Body of pancreas (tissue), 4 donors: Measurements from ENCODE around the gene PER2. TPM values are rescaled to one million over a fixed set of nuclear protein-coding genes. Genes with fewer than 3 reads are reported as not detected.

ENCODE experiments used
- ATAC-seq: fragments of 150-250 bp; one replicate; pipeline ENCODE4 v1.9.1; 2016
- DNase-seq, 4 donors: peaks; one replicate each; pipeline ENCODE4 v3.0.0-alpha.2; 2019
- H3K27ac ChIP-seq, 4 donors: fragments of 200-600 bp; sonication (generic); 1 replicate in 3 of 4; 2 replicates in 1 of 4; pipeline versions ENCODE4 v1.5.1 to v1.6.1; 2016 to 2019; ENCODE audit warnings: mild to moderate bottlenecking in 1 of 4, mixed read lengths in 1 of 4, moderate library complexity in 1 of 4
- H3K27me3 ChIP-seq, 2 donors: fragments of 200-600 bp; sonication (generic); one replicate each; pipeline ENCODE4 v1.6.0; 2016; ENCODE audit warnings: mild to moderate bottlenecking in 1 of 2
- H3K36me3 ChIP-seq, 2 donors: fragments of 200-600 bp; sonication (generic); replicated peaks in 1 of 2; 2 replicates each; pipeline ENCODE4 v1.5.1; 2016; ENCODE audit warnings: low read depth in 2 of 2; ENCODE audit not compliant: insufficient read depth in 1 of 2
- H3K4me1 ChIP-seq: fragments of 200-600 bp; sonication (generic); one replicate; pipeline ENCODE4 v1.6.0; 2016
- H3K4me3 ChIP-seq, 2 donors: fragments of 200-600 bp; sonication (generic); 1 replicate in 1 of 2; 2 replicates in 1 of 2; pipeline ENCODE4 v1.5.1; 2016 to 2019
- H3K9me3 ChIP-seq, 3 donors: fragments of 200-600 bp; sonication (generic); 1 replicate in 2 of 3; 2 replicates in 1 of 3; pipeline ENCODE4 v1.5.1; 2016
- CTCF ChIP-seq, 7 experiments: fragments of 450-650 bp in 4 of 7; fragments of 200-600 bp in 3 of 7; sonication (generic) in 3 of 7; IDR thresholded peaks; one replicate each; pipeline ENCODE4 v1.5.1; 2016 to 2019; ENCODE audit warnings: antibody characterized with exemption in 7 of 7
- POLR2A ChIP-seq, 3 donors: fragments of 450-650 bp; IDR thresholded peaks; one replicate each; pipeline ENCODE4 v1.6.1; 2016; ENCODE audit warnings: antibody characterized with exemption in 3 of 3, mild to moderate bottlenecking in 2 of 3
- WGBS, 2 donors: methylation state at CpG; one replicate each; pipeline ENCODE4 v1.1.5; 2017; 5-methylcytosine and 5-hydroxymethylcytosine counted together
- intact Hi-C: fragments of 100-400 bp; cut with DNase I; formaldehyde crosslinking; loops from one replicate; pipeline ENCODE4 v1.15.1; 2023
- total RNA-seq, 2 donors: library from RNA; depleted of rRNA; stranded (reverse); fragments of >200 nt; gene quantifications; one replicate each; pipeline ENCODE4 v1.1.0, GENCODE V29; 2016

PER2 gene
- total RNA-seq, 2 donors from 2014 or later: 10.9 to 21.8 TPM

- peaks cover 0 to 33% of the 10 kb centered on the region in 2 donors for H3K36me3 ChIP-seq
- 87 to 99% methylated on average over 8 of the region's 8 CpGs for WGBS, 2 donors
- no peak overlapping the region for H3K27ac ChIP-seq
- no peak for DNase-seq
- no peaks in the 10 kb centered on the region for H3K9me3 ChIP-seq
- H3K4me1 ChIP-seq: peaks cover 14% of the 10 kb centered on the region
- no peak overlapping the region for H3K4me3 ChIP-seq
- ATAC-seq: no peak
- H3K27me3 ChIP-seq: no peaks in the 10 kb centered on the region
- intact Hi-C loops: no loop called here
- TF ChIP-seq CTCF (IDR thresholded peaks at IDR 0.05): no peak
- no peak for TF ChIP-seq POLR2A (IDR thresholded peaks at IDR 0.05)
Observed at GRCh38 chr2:238255636-238256035, 32.8 kb downstream of the PER2 start.

DNA sequence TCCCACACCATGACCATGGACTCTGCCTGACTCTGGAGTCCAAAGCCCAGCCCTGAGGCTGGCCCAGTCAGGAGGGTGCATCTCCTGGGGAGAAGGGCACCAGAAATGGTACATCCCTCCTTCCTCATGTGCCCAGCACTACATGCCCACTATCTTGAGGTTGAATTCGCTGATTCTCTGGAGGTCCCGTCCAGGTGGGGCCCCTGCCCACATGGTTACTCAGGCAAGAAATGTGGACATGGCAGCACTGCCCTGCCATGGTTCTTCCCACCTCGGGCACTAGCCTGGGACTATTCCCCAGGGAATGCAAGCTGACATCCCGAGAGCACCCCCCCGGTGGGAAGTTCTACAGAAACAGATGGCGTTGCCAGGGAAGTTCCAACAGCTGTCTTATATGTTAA is 33.3 kb downstream of the PER2 start:
- no peak for TF ChIP-seq CTCF (IDR thresholded peaks at IDR 0.05)
- no peak for TF ChIP-seq POLR2A (IDR thresholded peaks at IDR 0.05)
- H3K4me3 ChIP-seq: no peak overlapping the region
- DNase-seq: no peak
- peaks cover 14% of the 10 kb centered on the region for H3K4me1 ChIP-seq
- 84 to 85% methylated on average over 6 of the region's 6 CpGs for WGBS, 2 donors
- ATAC-seq: no peak
- intact Hi-C loops: no loop called here
- no peaks in the 10 kb centered on the region for H3K27me3 ChIP-seq
- H3K36me3 ChIP-seq: peaks cover 0 to 36% of the 10 kb centered on the region in 2 donors
- no peak overlapping the region for H3K27ac ChIP-seq
- no peaks in the 10 kb centered on the region for H3K9me3 ChIP-seq

DNA sequence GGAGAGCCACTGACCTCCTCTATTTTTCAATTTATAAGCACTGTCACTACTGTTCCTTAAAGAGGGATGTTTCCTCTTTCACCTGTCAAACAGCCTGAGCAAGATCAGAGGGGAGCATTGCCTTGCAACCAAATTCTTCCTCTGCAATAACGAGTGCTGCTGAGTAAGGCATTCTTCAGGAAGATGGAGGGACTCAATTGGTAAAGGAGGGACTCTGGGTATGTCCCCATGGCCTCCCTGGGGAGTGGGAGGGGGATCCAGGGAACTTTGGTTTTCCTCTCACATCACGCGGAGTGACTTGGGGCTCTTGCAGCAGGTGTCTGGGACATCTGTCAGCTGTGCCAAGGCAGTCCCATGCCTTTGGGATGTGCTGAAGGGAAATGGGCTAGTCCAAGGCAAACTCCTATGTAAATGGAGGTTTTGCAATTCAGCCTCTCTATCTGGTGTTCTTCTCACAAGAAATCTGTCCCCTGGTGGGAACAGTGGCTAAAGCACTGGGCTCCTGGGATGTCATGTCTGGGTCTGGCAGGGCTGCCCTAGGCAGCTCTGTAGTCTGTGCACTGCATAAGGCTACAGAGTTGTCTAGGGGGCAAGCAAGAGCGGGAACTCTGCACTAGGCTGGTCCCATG is 34.2 kb downstream of the PER2 start:
- no peaks in the 10 kb centered on the region for H3K27me3 ChIP-seq
- no peaks in the 10 kb centered on the region for H3K9me3 ChIP-seq
- intact Hi-C loops: no loop called here
- H3K4me1 ChIP-seq: peaks cover 14% of the 10 kb centered on the region
- DNase-seq: no peak
- no peak for ATAC-seq
- H3K27ac ChIP-seq: no peak overlapping the region
- no peak for TF ChIP-seq CTCF (IDR thresholded peaks at IDR 0.05)
- no peak for TF ChIP-seq POLR2A (IDR thresholded peaks at IDR 0.05)
- WGBS, 2 donors: 63 to 78% methylated on average over 2 to 4 of the region's 4 CpGs
- peaks cover 0 to 36% of the 10 kb centered on the region in 2 donors for H3K36me3 ChIP-seq
- no peak overlapping the region for H3K4me3 ChIP-seq

DNA sequence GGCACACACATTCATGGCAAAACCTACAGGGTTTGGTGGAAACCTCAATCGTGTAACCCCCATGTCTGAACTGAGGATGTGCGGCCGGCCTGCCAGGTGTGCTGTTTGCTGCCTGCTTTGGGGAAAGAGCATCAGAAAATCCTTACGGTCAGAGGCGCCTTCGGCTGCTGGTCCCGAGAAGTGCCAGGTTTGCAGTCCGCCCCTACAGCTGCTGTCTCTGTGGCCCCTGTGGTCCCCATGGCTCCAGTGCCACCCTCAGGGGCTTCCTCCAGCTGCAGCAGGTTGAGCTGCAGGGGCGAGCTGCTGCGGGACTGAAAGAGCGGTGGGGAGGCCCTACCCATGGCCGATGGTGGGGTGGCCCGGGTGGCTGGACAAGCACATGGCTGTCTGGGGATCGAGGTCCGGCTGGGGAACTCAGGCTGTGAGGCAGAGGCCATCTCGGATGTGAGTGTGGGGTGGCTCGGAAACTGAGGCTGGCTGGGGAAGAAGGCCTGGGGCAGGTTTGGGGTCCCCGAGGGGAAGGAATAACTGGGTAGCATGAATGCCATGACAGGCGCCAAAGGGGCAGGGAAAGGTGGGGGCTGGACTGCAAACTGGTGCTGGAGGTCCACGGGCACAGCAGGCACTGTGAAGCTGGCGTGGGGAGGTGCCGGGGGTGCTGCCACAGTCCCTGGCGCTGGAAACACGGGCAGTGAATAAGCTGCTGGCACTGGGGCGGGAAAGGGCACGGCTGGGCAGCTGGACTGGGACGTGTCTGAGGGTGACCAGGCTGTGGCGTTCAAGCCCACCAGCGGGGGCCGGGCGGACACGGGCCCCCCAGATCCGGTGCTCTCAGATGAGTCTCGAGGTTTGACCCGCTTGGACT is 35.4 kb downstream of the PER2 start:
- DNase-seq (no peak), ATAC-seq (no peak)
- intact Hi-C loops: no loop called here
- WGBS, 2 donors: 89 to 94% methylated on average over 25 to 33 of the region's 35 CpGs
- H3K36me3 ChIP-seq: peaks cover 0 to 36% of the 10 kb centered on the region in 2 donors
- H3K9me3 ChIP-seq: no peaks in the 10 kb centered on the region
- H3K27me3 ChIP-seq: no peaks in the 10 kb centered on the region
- TF ChIP-seq POLR2A (IDR thresholded peaks at IDR 0.05) (no peak), CTCF (IDR thresholded peaks at IDR 0.05) (no peak)
- H3K4me3 ChIP-seq: no peak overlapping the region
- peaks cover 14% of the 10 kb centered on the region for H3K4me1 ChIP-seq
- no peak overlapping the region for H3K27ac ChIP-seq
